ENCODE data around the gene NRAP.

DNA sequence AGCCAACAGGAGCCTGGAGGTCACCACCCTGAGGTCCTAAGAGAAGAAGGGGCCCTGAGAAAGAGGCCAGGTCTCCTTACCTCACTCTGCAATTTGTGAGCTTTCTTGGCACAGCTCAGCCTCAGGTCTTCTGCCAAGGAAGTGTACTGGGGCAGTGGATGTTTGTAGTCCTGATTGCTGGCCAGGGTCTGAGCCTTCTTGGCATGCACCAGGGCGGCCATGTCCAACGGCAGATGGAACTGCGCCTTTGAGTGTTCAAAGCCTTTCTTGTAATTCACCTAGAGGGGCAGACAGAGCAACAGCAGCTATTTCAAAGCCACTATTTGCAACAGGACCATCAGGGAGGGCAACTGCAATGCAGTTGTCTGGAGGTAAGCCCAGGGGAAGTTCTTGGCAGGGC lies 51.7 kb downstream of the NRAP start:
- TF ChIP-seq, protein P1, sequence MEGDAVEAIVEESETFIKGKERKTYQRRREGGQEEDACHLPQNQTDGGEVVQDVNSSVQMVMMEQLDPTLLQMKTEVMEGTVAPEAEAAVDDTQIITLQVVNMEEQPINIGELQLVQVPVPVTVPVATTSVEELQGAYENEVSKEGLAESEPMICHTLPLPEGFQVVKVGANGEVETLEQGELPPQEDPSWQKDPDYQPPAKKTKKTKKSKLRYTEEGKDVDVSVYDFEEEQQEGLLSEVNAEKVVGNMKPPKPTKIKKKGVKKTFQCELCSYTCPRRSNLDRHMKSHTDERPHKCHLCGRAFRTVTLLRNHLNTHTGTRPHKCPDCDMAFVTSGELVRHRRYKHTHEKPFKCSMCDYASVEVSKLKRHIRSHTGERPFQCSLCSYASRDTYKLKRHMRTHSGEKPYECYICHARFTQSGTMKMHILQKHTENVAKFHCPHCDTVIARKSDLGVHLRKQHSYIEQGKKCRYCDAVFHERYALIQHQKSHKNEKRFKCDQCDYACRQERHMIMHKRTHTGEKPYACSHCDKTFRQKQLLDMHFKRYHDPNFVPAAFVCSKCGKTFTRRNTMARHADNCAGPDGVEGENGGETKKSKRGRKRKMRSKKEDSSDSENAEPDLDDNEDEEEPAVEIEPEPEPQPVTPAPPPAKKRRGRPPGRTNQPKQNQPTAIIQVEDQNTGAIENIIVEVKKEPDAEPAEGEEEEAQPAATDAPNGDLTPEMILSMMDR (IDR thresholded peaks at IDR 0.05) = no peak
- no peak for TF ChIP-seq POLR2A (IDR thresholded peaks at IDR 0.05)
